Prostate gland (tissue), 2 donors: ENCODE results near the gene WNK2. TPM values are rescaled to one million over a fixed set of nuclear protein-coding genes. Genes with fewer than 3 reads are reported as not detected.
"Not testable (repeated sequence)": the region's sequence is repeated elsewhere in the genome, so short reads cannot be mapped to it uniquely, and the experiment has no call there.

Experiments
- DNase-seq: peaks from one replicate; pipeline ENCODE4 v3.0.0-alpha.2; 2019; ENCODE audit warnings: low spot score
- H3K27ac ChIP-seq, 2 donors: fragments of 200-600 bp; sonication (generic); 2 replicates each; pipeline ENCODE4 v1.5.1; 2017 to 2019
- H3K27me3 ChIP-seq: fragments of 200-600 bp; sonication (generic); replicated peaks from 2 replicates; pipeline ENCODE4 v1.5.1; 2019; ENCODE audit not compliant: insufficient read depth
- H3K36me3 ChIP-seq, 2 donors: fragments of 200-600 bp; sonication (generic); 1 replicate in 1 of 2; 2 replicates in 1 of 2; pipeline versions ENCODE4 v1.5.1 to v1.8.1; 2017 to 2019
- H3K4me1 ChIP-seq: fragments of 200-600 bp; sonication (generic); replicated peaks from 2 replicates; pipeline ENCODE4 v1.5.1; 2019
- H3K4me3 ChIP-seq, 2 donors: fragments of 200-600 bp; sonication (generic); 2 replicates each; pipeline ENCODE4 v1.5.1; 2017 to 2019
- H3K9me3 ChIP-seq: fragments of 200-600 bp; sonication (generic); 2 replicates; pipeline ENCODE4 v1.5.1; 2017
- POLR2A ChIP-seq: fragments of 450-650 bp; IDR thresholded peaks from one replicate; pipeline ENCODE4 v1.6.1; 2016; ENCODE audit warnings: antibody characterized with exemption, mild to moderate bottlenecking
- POLR2AphosphoS5 ChIP-seq: sonication (generic); formaldehyde crosslinking; IDR thresholded peaks from one replicate; pipeline ENCODE4 v1.6.1; 2017; ENCODE audit warnings: antibody characterized with exemption
- WGBS: methylation state at CpG from one replicate; pipeline ENCODE4 v1.1.5; 2018; 5-methylcytosine and 5-hydroxymethylcytosine counted together
- intact Hi-C: fragments of 100-400 bp; cut with DNase I; formaldehyde crosslinking; loops from one replicate; pipeline ENCODE4 v1.14.2; 2022
- total RNA-seq, 2 donors: library from RNA; depleted of rRNA; stranded (reverse); fragments of >200 nt; gene quantifications; one replicate each; pipeline ENCODE4 v1.1.0, GENCODE V29; 2016
- TF ChIP-seq, protein P1 (sequence below), 4 experiments: fragments of 200-600 bp in 2 of 4; fragments of 450-650 bp in 2 of 4; sonication (generic) in 2 of 4; IDR thresholded peaks; 1 replicate in 3 of 4; 2 replicates in 1 of 4; pipeline ENCODE4 v1.5.1; 2016 to 2019; ENCODE audit warnings: antibody characterized with exemption in 4 of 4, mild to moderate bottlenecking in 2 of 4, moderate library complexity in 2 of 4

WNK2 gene
- total RNA-seq, 2 donors from 2014 or later: 77.9 to 136 TPM

DNA sequence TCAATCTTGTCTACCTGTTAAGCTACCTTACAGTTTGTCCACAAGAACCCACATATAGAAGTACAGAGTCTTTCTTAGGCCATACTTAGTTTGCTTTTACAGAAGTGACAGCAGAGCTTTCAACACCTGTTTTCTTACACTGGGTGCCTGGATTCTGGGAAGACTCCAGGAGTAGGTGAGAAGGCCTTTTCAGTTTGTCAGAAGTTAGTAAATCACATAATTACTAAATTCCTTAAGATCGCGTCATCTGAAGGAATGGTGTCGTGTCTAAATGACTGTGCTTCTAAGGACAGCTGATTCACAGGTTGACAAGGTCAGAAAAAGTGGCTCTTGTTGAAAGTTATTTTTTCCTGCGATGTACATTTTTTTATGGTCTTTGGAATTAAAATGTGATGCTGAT lies 170.5 kb downstream of the WNK2 start:
- Histone ChIP-seq H3K4me3 (no peak overlapping the region), H3K36me3 (no peaks in the 10 kb centered on the region), H3K27ac (no peak overlapping the region), H3K4me1 (no peaks in the 10 kb centered on the region), H3K27me3 (no peaks in the 10 kb centered on the region), H3K9me3 (no peaks in the 10 kb centered on the region)
- 84% methylated on average over 4 of the region's 4 CpGs for WGBS
- intact Hi-C loops: no loop called here
- DNase-seq: no peak
- TF ChIP-seq POLR2A: no peak
- TF ChIP-seq POLR2AphosphoS5: no peak
- TF ChIP-seq, protein P1, sequence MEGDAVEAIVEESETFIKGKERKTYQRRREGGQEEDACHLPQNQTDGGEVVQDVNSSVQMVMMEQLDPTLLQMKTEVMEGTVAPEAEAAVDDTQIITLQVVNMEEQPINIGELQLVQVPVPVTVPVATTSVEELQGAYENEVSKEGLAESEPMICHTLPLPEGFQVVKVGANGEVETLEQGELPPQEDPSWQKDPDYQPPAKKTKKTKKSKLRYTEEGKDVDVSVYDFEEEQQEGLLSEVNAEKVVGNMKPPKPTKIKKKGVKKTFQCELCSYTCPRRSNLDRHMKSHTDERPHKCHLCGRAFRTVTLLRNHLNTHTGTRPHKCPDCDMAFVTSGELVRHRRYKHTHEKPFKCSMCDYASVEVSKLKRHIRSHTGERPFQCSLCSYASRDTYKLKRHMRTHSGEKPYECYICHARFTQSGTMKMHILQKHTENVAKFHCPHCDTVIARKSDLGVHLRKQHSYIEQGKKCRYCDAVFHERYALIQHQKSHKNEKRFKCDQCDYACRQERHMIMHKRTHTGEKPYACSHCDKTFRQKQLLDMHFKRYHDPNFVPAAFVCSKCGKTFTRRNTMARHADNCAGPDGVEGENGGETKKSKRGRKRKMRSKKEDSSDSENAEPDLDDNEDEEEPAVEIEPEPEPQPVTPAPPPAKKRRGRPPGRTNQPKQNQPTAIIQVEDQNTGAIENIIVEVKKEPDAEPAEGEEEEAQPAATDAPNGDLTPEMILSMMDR (IDR thresholded peaks at IDR 0.05): no peak

DNA sequence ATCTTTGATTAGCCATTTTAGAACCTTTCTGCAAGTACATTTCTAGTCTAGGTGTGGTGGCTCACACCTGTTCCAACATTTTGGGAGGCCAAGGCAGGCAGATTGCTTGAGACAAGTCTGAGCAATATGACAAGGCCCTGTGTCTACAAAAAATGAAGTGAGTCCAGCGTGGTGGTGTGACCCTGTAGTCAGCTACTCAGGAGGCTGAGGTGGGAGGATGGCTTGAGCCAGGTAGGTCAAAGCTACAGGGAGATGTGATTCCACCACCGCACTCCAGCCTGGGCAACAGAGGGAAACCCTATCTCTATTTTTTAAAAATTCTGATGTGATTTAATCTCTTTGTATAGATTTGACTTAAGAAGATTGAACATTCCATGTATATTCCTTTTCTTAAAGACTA lies 171.9 kb downstream of the WNK2 start:
- WGBS: 100% methylated on average over 2 of the region's 2 CpGs
- no peak overlapping the region for H3K27ac ChIP-seq
- no peak for TF ChIP-seq POLR2A
- no peak for TF ChIP-seq POLR2AphosphoS5
- TF ChIP-seq, protein P1 (IDR thresholded peaks at IDR 0.05): no peak
- no peaks in the 10 kb centered on the region for H3K27me3 ChIP-seq
- intact Hi-C loops: no loop called here
- H3K4me3 ChIP-seq: no peak overlapping the region
- no peaks in the 10 kb centered on the region for H3K4me1 ChIP-seq
- no peak for DNase-seq
- H3K36me3 ChIP-seq: no peaks in the 10 kb centered on the region
- H3K9me3 ChIP-seq: no peaks in the 10 kb centered on the region

DNA sequence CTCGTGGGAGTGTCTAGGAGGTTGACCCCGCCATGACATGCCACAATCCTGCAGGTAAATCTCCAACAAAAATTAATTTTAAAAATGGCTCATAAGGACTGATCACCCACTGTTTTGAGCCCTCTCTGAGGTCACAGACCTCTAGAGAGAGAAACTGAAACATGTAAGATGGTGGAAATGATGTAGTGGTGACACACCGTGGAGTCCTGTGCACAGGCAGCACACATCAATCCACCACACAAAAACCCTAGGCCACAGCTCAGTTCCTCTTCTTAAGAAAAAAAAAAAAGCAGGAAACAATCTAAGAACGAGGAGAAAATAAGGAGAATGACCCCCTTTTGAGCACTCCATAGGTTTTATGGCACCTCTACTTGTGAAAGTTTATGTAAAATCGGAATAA lies 173.7 kb downstream of the WNK2 start:
- Histone ChIP-seq H3K36me3 (no peaks in the 10 kb centered on the region), H3K27ac (no peak overlapping the region), H3K9me3 (no peaks in the 10 kb centered on the region), H3K4me1 (no peaks in the 10 kb centered on the region), H3K27me3 (no peaks in the 10 kb centered on the region), H3K4me3 (no peak overlapping the region)
- intact Hi-C loops: no loop called here
- DNase-seq: no peak
- WGBS: 81% methylated on average over 5 of the region's 5 CpGs
- TF ChIP-seq POLR2AphosphoS5: no peak
- TF ChIP-seq POLR2A: no peak
- TF ChIP-seq, protein P1 (IDR thresholded peaks at IDR 0.05): no peak

DNA sequence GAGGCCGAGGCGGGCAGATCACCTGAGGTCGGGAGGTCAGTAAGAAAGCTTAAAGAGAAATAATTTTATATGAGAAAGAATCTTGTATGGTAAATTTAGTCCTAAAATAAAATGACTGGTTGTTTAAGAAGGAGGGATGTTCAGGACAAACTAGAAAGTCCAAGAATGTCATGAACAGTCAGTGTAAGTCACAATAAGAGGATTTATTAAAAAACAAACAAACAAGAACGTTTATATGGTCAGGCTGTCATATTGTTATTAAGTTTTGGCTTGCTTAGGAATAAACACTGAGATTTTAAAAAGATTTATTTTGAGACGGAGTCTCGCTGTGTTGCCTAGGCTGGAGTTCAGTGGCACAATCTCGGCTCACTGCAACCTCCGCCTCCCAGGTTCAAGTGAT lies 176.0 kb downstream of the WNK2 start:
- intact Hi-C loops: not testable (repeated sequence)

DNA sequence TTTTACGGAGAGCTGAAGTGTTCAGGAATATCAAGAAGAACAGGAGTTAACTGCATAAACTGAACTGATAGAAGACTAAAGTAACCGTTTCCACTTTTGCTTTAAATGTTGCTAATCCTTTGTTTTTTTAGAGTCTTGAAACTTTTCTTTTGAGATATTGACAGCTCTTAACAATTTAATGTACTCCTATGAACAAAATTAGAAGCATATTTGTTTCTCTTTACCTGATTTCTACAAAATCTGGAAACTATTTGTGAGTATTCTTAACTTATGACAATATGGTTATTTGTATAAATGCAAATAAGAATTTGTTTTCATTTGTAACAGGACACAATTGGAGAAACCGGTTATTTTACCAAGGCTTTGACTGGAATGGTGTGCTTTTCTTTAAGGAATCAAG lies 178.1 kb downstream of the WNK2 start:
- no peak for DNase-seq
- Histone ChIP-seq H3K4me1 (no peaks in the 10 kb centered on the region), H3K4me3 (no peak overlapping the region), H3K27me3 (no peaks in the 10 kb centered on the region), H3K9me3 (no peaks in the 10 kb centered on the region), H3K27ac (no peak overlapping the region), H3K36me3 (no peaks in the 10 kb centered on the region)
- WGBS: 64% methylated on average over 3 of the region's 3 CpGs
- TF ChIP-seq, protein P1 (IDR thresholded peaks at IDR 0.05): no peak
- TF ChIP-seq POLR2AphosphoS5 (no peak), POLR2A (no peak)
- intact Hi-C loops: no loop called here

More for the DNA sequence above, 176.0 kb downstream of the WNK2 start:
- H3K9me3 ChIP-seq, H3K27me3 ChIP-seq, DNase-seq, H3K4me1 ChIP-seq, H3K4me3 ChIP-seq, H3K27ac ChIP-seq, H3K36me3 ChIP-seq: not testable (repeated sequence)
- 92% methylated on average over 8 of the region's 8 CpGs for WGBS
